ENCODE data around the gene CEP97. TPM values are rescaled to one million over a fixed set of nuclear protein-coding genes. Genes with fewer than 3 reads are reported as not detected.

Gene CEP97
- total RNA-seq, 4 donors from 2014 or later: 6.2 to 10.0 (median 6.9) TPM

- TF ChIP-seq, protein P1, sequence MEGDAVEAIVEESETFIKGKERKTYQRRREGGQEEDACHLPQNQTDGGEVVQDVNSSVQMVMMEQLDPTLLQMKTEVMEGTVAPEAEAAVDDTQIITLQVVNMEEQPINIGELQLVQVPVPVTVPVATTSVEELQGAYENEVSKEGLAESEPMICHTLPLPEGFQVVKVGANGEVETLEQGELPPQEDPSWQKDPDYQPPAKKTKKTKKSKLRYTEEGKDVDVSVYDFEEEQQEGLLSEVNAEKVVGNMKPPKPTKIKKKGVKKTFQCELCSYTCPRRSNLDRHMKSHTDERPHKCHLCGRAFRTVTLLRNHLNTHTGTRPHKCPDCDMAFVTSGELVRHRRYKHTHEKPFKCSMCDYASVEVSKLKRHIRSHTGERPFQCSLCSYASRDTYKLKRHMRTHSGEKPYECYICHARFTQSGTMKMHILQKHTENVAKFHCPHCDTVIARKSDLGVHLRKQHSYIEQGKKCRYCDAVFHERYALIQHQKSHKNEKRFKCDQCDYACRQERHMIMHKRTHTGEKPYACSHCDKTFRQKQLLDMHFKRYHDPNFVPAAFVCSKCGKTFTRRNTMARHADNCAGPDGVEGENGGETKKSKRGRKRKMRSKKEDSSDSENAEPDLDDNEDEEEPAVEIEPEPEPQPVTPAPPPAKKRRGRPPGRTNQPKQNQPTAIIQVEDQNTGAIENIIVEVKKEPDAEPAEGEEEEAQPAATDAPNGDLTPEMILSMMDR (IDR thresholded peaks at IDR 0.05; ENCODE audit: low read depth): no peak
Observed at GRCh38 chr3:101732240-101732641, 7.8 kb downstream of the CEP97 start.

- TF ChIP-seq, protein P1 (IDR thresholded peaks at IDR 0.05; ENCODE audit: low read depth): no peak
Observed at GRCh38 chr3:101735833-101736232, 11.4 kb downstream of the CEP97 start.

DNA sequence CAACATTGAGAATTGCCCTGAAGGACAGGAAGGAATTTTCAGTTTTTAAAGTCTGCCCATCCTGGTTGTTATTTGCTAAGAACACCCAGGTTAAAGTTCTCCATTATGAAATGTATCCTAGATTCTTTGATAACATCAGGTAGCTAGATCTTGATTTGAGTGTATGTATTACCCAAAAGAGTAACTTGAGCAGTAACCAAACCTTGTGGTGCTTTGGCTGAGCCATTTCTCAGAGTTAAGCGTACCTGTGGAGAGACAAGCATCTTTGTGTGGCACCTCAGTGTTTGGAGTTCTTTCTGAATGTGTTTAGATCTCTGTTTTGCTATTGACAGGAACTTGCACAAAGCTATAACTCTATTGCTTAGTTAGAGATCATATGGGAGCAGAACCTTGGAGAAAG lies 20.4 kb downstream of the CEP97 start:
- TF ChIP-seq, protein P1 (IDR thresholded peaks at IDR 0.05; ENCODE audit: low read depth): no peak

GRCh38 chr3:101758224-101758623 lies 33.8 kb downstream of the CEP97 start:
- TF ChIP-seq, protein P1 (IDR thresholded peaks at IDR 0.05; ENCODE audit: low read depth): no peak

DNA sequence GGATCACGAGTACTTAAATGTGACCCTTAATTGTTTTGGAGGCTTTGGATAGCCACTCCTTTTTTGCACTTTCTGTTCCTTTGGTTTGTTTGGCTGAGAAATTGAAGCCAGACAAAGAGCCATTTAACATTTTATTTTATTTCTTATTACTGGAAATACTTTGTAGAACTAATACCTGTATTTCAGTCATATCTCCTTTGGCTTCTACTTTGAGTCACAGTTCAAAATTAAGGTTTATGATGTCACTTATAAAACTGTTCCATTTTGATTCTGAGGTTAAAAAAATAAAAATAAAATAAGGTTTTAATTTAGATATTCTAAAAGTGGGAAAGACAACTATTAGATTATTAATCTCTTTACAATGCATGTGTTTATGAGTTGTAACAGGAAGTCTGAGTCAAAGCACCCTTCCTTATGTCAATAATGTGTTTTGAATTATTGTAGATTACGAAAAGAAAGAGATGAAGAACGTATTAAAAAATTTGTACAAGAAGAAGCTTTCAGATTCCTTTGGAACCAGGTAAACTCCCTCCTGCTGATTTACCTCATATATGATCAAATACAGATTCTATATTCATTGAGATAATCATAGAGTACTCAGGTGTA lies 37.7 kb downstream of the CEP97 start:
- TF ChIP-seq, protein P1 (IDR thresholded peaks at IDR 0.05; ENCODE audit: low read depth): no peak

GRCh38 chr3:101778385-101779046 lies 54.1 kb downstream of the CEP97 start:
- TF ChIP-seq, protein P1 (IDR thresholded peaks at IDR 0.05; ENCODE audit: low read depth): no peak

- TF ChIP-seq, protein P1 (IDR thresholded peaks at IDR 0.05; ENCODE audit: low read depth): no peak
Observed at GRCh38 chr3:101779047-101779821, 54.8 kb downstream of the CEP97 start, which contains the start of gene NXPE3. NXPE3 (plus strand) TSS chr3:101779211; CDS start chr3:101785597, 6,386 bp downstream.

All from subcutaneous adipose tissue (tissue), 4 donors.